IMR-90 (cell line): Measurements from ENCODE around the gene LNP1. TPM values are rescaled to one million over a fixed set of nuclear protein-coding genes. Genes with fewer than 3 reads are reported as not detected.

Source experiments
- ATAC-seq: fragments of 200-7000 bp; cut with Tn5 transposase; 2 replicates; pipeline ENCODE4 v1.9.1; 2020; ENCODE audit warnings: low read depth, mild to moderate bottlenecking, moderate library complexity
- BruUV-seq: library from RNA; stranded (reverse); fragments of 400-500 nt; replicated peaks from 2 replicates; lab custom pipeline; 2021; lab: Mats Ljungman, UMichigan
- CTCF ChIA-PET: fragments of 300-600 bp; formaldehyde crosslinking; extraction: SDS; loops from one replicate; lab custom pipeline; 2021; ENCODE audit warnings: antibody characterized with exemption; lab: Yijun Ruan, JAX
- POLR2A ChIA-PET: fragments of 300-600 bp; sonication (Branson Sonifier 250); formaldehyde crosslinking; loops from one replicate; lab custom pipeline; 2022; ENCODE audit warnings: antibody characterized with exemption; ENCODE audit not compliant: unreplicated experiment; lab: Charles Lee
- DNase-seq: peaks from one replicate; pipeline ENCODE4 v3.0.0; 2013
- H2AFZ ChIP-seq: replicated peaks from 2 replicates; pipeline ENCODE3; 2013; ENCODE audit warnings: low read length, mild to moderate bottlenecking; ENCODE audit not compliant: poor library complexity
- H2AK5ac ChIP-seq: 2 replicates; pipeline ENCODE4 v1.6.1; 2013; ENCODE audit warnings: low read depth, low read length, inconsistent platforms
- H2AK9ac ChIP-seq: replicated peaks from 2 replicates; pipeline ENCODE3; 2013; ENCODE audit warnings: mild to moderate bottlenecking, low read depth, low read length, moderate library complexity; ENCODE audit not compliant: poor library complexity
- H2BK120ac ChIP-seq: 2 replicates; pipeline ENCODE4 v1.6.1; 2013; ENCODE audit warnings: low read depth, low read length, inconsistent platforms
- H2BK15ac ChIP-seq: 3 replicates; pipeline ENCODE4 v1.6.1; 2013; ENCODE audit warnings: low read depth, low read length, inconsistent platforms
- H2BK20ac ChIP-seq: 2 replicates; pipeline ENCODE4 v1.6.1; 2013; ENCODE audit warnings: low read depth, mild to moderate bottlenecking, inconsistent platforms, low read length, moderate library complexity
- H2BK5ac ChIP-seq: 2 replicates; pipeline ENCODE4 v1.6.1; 2013; ENCODE audit warnings: mild to moderate bottlenecking, low read depth, low read length, inconsistent platforms; ENCODE audit not compliant: poor library complexity, severe bottlenecking
- H3K14ac ChIP-seq: replicated peaks from 2 replicates; pipeline ENCODE4 v1.6.1; 2013; ENCODE audit warnings: low read depth, low read length, inconsistent platforms
- H3K18ac ChIP-seq: 2 replicates; pipeline ENCODE4 v1.6.1; 2013; ENCODE audit warnings: low read depth, low read length, control low read depth
- H3K23ac ChIP-seq: 2 replicates; pipeline ENCODE4 v1.6.1; 2013; ENCODE audit warnings: low read depth, low read length, inconsistent platforms
- H3K27ac ChIP-seq: 2 replicates; pipeline ENCODE4 v1.5.1; 2013; ENCODE audit warnings: mild to moderate bottlenecking, control low read depth, low read length; ENCODE audit not compliant: insufficient read depth
- H3K27me3 ChIP-seq: 2 replicates; pipeline ENCODE4 v1.6.1; 2013; ENCODE audit warnings: low read length; ENCODE audit not compliant: control insufficient read depth, insufficient read depth
- H3K36me3 ChIP-seq: 2 replicates; pipeline ENCODE4 v1.6.1; 2013; ENCODE audit warnings: low read length, mixed read lengths; ENCODE audit not compliant: control insufficient read depth, insufficient read depth
- H3K4ac ChIP-seq: 2 replicates; pipeline ENCODE4 v1.6.1; 2013; ENCODE audit warnings: low read depth, low read length, inconsistent platforms
- H3K4me1 ChIP-seq: 2 replicates; pipeline ENCODE4 v1.6.1; 2013; ENCODE audit warnings: low read length, mixed read lengths; ENCODE audit not compliant: control insufficient read depth, insufficient read depth
- H3K4me2 ChIP-seq: 2 replicates; pipeline ENCODE4 v1.6.1; 2013; ENCODE audit warnings: low read depth, mild to moderate bottlenecking, control low read depth, low read length, moderate library complexity
- H3K4me3 ChIP-seq: 2 replicates; pipeline ENCODE4 v1.5.1; 2013; ENCODE audit warnings: low read depth, mild to moderate bottlenecking, control low read depth, low read length, moderate library complexity; ENCODE audit not compliant: insufficient read depth
- H3K56ac ChIP-seq: 2 replicates; pipeline ENCODE4 v1.6.1; 2013; ENCODE audit warnings: low read length, inconsistent platforms; ENCODE audit not compliant: insufficient read depth; ENCODE audit errors: extremely low read depth
- H3K79me1 ChIP-seq, 2 experiments: 2 replicates each; pipeline ENCODE4 v1.6.1; 2013; ENCODE audit warnings: low read length in 2 of 2, inconsistent platforms in 1 of 2, low read depth in 1 of 2
- H3K9ac ChIP-seq: 2 replicates; pipeline ENCODE4 v1.6.1; 2013; ENCODE audit warnings: low read depth, low read length, control low read depth
- H3K9me1 ChIP-seq: 2 replicates; pipeline ENCODE4 v1.6.1; 2013; ENCODE audit warnings: low read length, inconsistent platforms; ENCODE audit not compliant: insufficient read depth
- H3K9me3 ChIP-seq: 2 replicates; pipeline ENCODE4 v1.6.1; 2013; ENCODE audit warnings: low read length; ENCODE audit not compliant: control insufficient read depth, insufficient read depth
- H4K20me1 ChIP-seq: 2 replicates; pipeline ENCODE4 v1.6.1; 2013; ENCODE audit warnings: low read length, inconsistent platforms; ENCODE audit not compliant: insufficient read depth
- H4K5ac ChIP-seq: 2 replicates; pipeline ENCODE4 v1.6.1; 2013; ENCODE audit warnings: mild to moderate bottlenecking, low read depth, low read length, control low read depth
- H4K8ac ChIP-seq, 2 experiments: 2 replicates each; pipeline ENCODE4 v1.6.1; 2013; ENCODE audit warnings: low read depth in 2 of 2, low read length in 2 of 2, control low read depth in 1 of 2, inconsistent platforms in 1 of 2
- H4K91ac ChIP-seq: 2 replicates; pipeline ENCODE4 v1.6.1; 2013; ENCODE audit warnings: low read depth, low read length, inconsistent platforms; ENCODE audit not compliant: insufficient read depth
- CEBPB ChIP-seq: IDR thresholded peaks from 2 replicates; pipeline ENCODE4 v1.6.1; 2012; ENCODE audit warnings: low read depth, low read length, improper control_type of control experiment
- POLR2A ChIP-seq: IDR thresholded peaks from 2 replicates; pipeline ENCODE4 v1.6.1; 2012; ENCODE audit warnings: mild to moderate bottlenecking, low read depth, low read length
- WGBS, 2 experiments: methylation state at CpG; one replicate each; pipeline versions ENCODE4 v1.1.5 to v1.1.7; 2013; ENCODE audit warnings: missing lambda C conversion rate in 2 of 2; ENCODE audit not compliant: insufficient read length in 1 of 2; ENCODE audit errors: extremely low coverage in 2 of 2; 5-methylcytosine and 5-hydroxymethylcytosine counted together
- dilution Hi-C: fragments of 300-500 bp; cut with HindIII; formaldehyde crosslinking; loops from one replicate; pipeline ENCODE4 v1.14.3; 2018; ENCODE audit warnings: low sequenced_read_pairs; ENCODE audit not compliant: unreplicated experiment
- in situ Hi-C: fragments of 300-500 bp; cut with MboI; formaldehyde crosslinking; loops from 3 replicates; pipeline ENCODE4 v1.14.3; 2019; ENCODE audit warnings: low sequenced_read_pairs, inconsistent platforms, mixed read lengths
- intact Hi-C: fragments of 100-400 bp; cut with micrococcal nuclease; formaldehyde crosslinking; loops from 2 replicates; pipeline ENCODE4 v1.10.0; 2022
- polyA plus RNA-seq, 3 experiments: library from polyadenylated mRNA; depleted of rRNA; stranded (reverse); fragments of >200 nt; gene quantifications; 2 replicates each; pipeline ENCODE4 v1.2.3, GENCODE V29; 2012; ENCODE audit warnings: low replicate concordance in 1 of 3
- total RNA-seq: library from RNA; depleted of rRNA; stranded (reverse); fragments of >200 nt; gene quantifications from 2 replicates; pipeline ENCODE4 v1.2.3, GENCODE V29; 2012

The LNP1 gene
- total and polyA plus RNA-seq, 2 of the 4 experiments (the other 2 are of a cell fraction), result 2.2 to 2.4 TPM

GRCh38 chr3:100449214-100449613 lies 47.9 kb downstream of the LNP1 start:
- in situ Hi-C loops, result no loop called here
- intact Hi-C loops, result no loop called here
- Histone ChIP-seq H2AK5ac (no peak overlapping the region), H4K20me1 (no peaks in the 10 kb centered on the region), H3K56ac (no peak overlapping the region), H4K91ac (no peak overlapping the region), H3K18ac (no peak overlapping the region), H3K4me2 (no peak overlapping the region), H3K14ac (no peak overlapping the region), H2BK20ac (no peak overlapping the region), H3K27ac (no peak overlapping the region), H3K9me3 (no peaks in the 10 kb centered on the region), H2BK120ac (no peak overlapping the region), H2BK5ac (no peak overlapping the region), H3K4ac (no peak overlapping the region), H3K9ac (no peak overlapping the region), H2AFZ (no peak overlapping the region), H3K79me1 (no peaks in the 10 kb centered on the region), H3K36me3 (no peaks in the 10 kb centered on the region), H2AK9ac (no peak overlapping the region), H2BK15ac (no peak overlapping the region), H4K8ac (no peak overlapping the region), H3K9me1 (no peaks in the 10 kb centered on the region), H3K4me3 (no peak overlapping the region), H3K27me3 (no peaks in the 10 kb centered on the region), H3K23ac (no peak overlapping the region), H4K5ac (no peak overlapping the region), H3K4me1 (no peaks in the 10 kb centered on the region)
- no CpG with 5 or more reads among the region's 2 CpGs for WGBS, 2 experiments
- TF ChIP-seq CEBPB (no peak), POLR2A (no peak)
- ATAC-seq, result no peak
- BruUV-seq, result no TSS peak
- no peak for DNase-seq
- dilution Hi-C loops, result no loop called here
- ChIA-PET POLR2A (no interaction called here), CTCF (interaction anchor here (0.6 to 1.5 kb wide), 3 partner anchors 11 to 46 kb away, joined by 3 to 6 read pairs (median 5); no protein-coding TSS in a partner anchor)
